ENCODE results near the gene SLC2A9. TPM values are rescaled to one million over a fixed set of nuclear protein-coding genes. Genes with fewer than 3 reads are reported as not detected.

Gene SLC2A9
- total and polyA plus RNA-seq, 8 donors, result 2.2 to 19.0 (median 4.3) TPM

GRCh38 chr4:10020106-10020505 lies 1.2 kb downstream of the SLC2A9 start:
- H3K4me3 ChIP-seq, result no peak overlapping the region
- no peak for ATAC-seq
- H3K4me1 ChIP-seq, result peaks cover 4 to 61% of the 10 kb centered on the region in 2 donors
- intact Hi-C loops (cut with DNase I), result no loop called here
- DNase-seq, result no peak
- H3K36me3 ChIP-seq, result no peaks in the 10 kb centered on the region
- H3K9me3 ChIP-seq, result no peaks in the 10 kb centered on the region
- H3K27ac ChIP-seq, result peak overlapping the region in 1 of 2 donors; percentile 78
- no peaks in the 10 kb centered on the region for H3K27me3 ChIP-seq
- TF ChIP-seq CTCF (IDR thresholded peaks at IDR 0.05), result no peak

GRCh38 chr4:10019521-10020051 lies 1.7 kb downstream of the SLC2A9 start:
- H3K36me3 ChIP-seq, result no peaks in the 10 kb centered on the region
- intact Hi-C loops (cut with DNase I), result loop anchor here in 1 of 2 donors (5.0 kb wide), 1 partner anchor 257 kb away; no protein-coding TSS in a partner anchor
- TF ChIP-seq CTCF (IDR thresholded peaks at IDR 0.05), result no peak
- H3K4me1 ChIP-seq, result peaks cover 4 to 61% of the 10 kb centered on the region in 2 donors
- H3K4me3 ChIP-seq, result peak overlapping the region; percentile 23 to 52
- ATAC-seq (no peak), DNase-seq (no peak)
- no peaks in the 10 kb centered on the region for H3K9me3 ChIP-seq
- H3K27me3 ChIP-seq, result no peaks in the 10 kb centered on the region
- peak overlapping the region; percentile 82 to 89 for H3K27ac ChIP-seq

- DNase-seq (peak; percentile 94 to 99 (median 98)), ATAC-seq (peak; percentile 98)
- H3K27ac ChIP-seq, result peak overlapping the region; percentile 82 to 89
- intact Hi-C loops (cut with DNase I), result loop anchor here in 1 of 2 donors (5.0 kb wide), 1 partner anchor 257 kb away; no protein-coding TSS in a partner anchor
- no peaks in the 10 kb centered on the region for H3K27me3 ChIP-seq
- no peaks in the 10 kb centered on the region for H3K36me3 ChIP-seq
- H3K4me3 ChIP-seq, result peak overlapping the region; percentile 23 to 52
- peak; percentile 93 to 98 for TF ChIP-seq CTCF (IDR thresholded peaks at IDR 0.05)
- peaks cover 4 to 54% of the 10 kb centered on the region in 2 donors for H3K4me1 ChIP-seq
- no peaks in the 10 kb centered on the region for H3K9me3 ChIP-seq
Observed at GRCh38 chr4:10018818-10019461, 2.4 kb downstream of the SLC2A9 start.

- no peak overlapping the region for H3K27ac ChIP-seq
Observed at GRCh38 chr4:10017037-10017893, 4.0 kb downstream of the SLC2A9 start.

More at GRCh38 chr4:10017037-10017893, 4.0 kb downstream of the SLC2A9 start:
- Histone ChIP-seq H3K4me1 (peaks cover 4 to 38% of the 10 kb centered on the region in 2 donors), H3K4me3 (no peak overlapping the region), H3K27me3 (no peaks in the 10 kb centered on the region), H3K36me3 (no peaks in the 10 kb centered on the region), H3K9me3 (no peaks in the 10 kb centered on the region)
- no peak for ATAC-seq
- DNase-seq, result no peak
- TF ChIP-seq CTCF (IDR thresholded peaks at IDR 0.05), result no peak
- intact Hi-C loops (cut with DNase I), result loop anchor here in 1 of 2 donors (5.0 kb wide), 1 partner anchor 255 kb away; no protein-coding TSS in a partner anchor

Measured in left lung (tissue), 10 donors.